ENCODE measurements around the gene IGF2BP3. TPM values are rescaled to one million over a fixed set of nuclear protein-coding genes. Genes with fewer than 3 reads are reported as not detected.
"Not testable (repeated sequence)": the region's sequence is repeated elsewhere in the genome, so short reads cannot be mapped to it uniquely, and the experiment has no call there.

The IGF2BP3 gene
- total RNA-seq, 2 experiments from 2014 or later, result 41.1 to 94.3 TPM

GRCh38 chr7:23418046-23418445 is 52.2 kb downstream of the IGF2BP3 start:
- CTCF ChIA-PET (ENCODE audit: unreplicated experiment), result no interaction called here
- no peak for TF ChIP-seq CTCF (conservative IDR thresholded peaks at IDR 0.05; ENCODE audit: low read length)
- no peak for TF ChIP-seq EZH2phosphoT487 (IDR thresholded peaks at IDR 0.05; ENCODE audit: borderline replicate concordance, low read depth, low read length)

GRCh38 chr7:23415198-23415597 is 55.1 kb downstream of the IGF2BP3 start:
- POLR2A ChIA-PET, result interaction anchor here (0.7 kb wide), 1 partner anchor 14 kb away, joined by 3 read pairs; no protein-coding TSS in a partner anchor
- H3K36me3 ChIP-seq (ENCODE audit: insufficient read depth, low read length), result peaks cover 52% of the 10 kb centered on the region
- H2AFZ ChIP-seq (ENCODE audit: low read length), result no peak overlapping the region
- no peak overlapping the region for H3K4me2 ChIP-seq (ENCODE audit: low read length)
- H3K27ac ChIP-seq (ENCODE audit: low read depth, low read length, poor library complexity, severe bottlenecking), result no peak overlapping the region
- CTCF ChIA-PET (ENCODE audit: unreplicated experiment), result no interaction called here
- H3K9me2 ChIP-seq (ENCODE audit: insufficient read depth, low read length), result no peaks in the 10 kb centered on the region
- TF ChIP-seq CTCF (conservative IDR thresholded peaks at IDR 0.05; ENCODE audit: low read length), result no peak
- no peak for TF ChIP-seq EZH2phosphoT487 (IDR thresholded peaks at IDR 0.05; ENCODE audit: borderline replicate concordance, low read depth, low read length)
- H3K9me3 ChIP-seq (ENCODE audit: low read length), result no peaks in the 10 kb centered on the region
- H3K4me1 ChIP-seq (ENCODE audit: insufficient read depth, low read length, poor library complexity, severe bottlenecking), result peaks cover 16% of the 10 kb centered on the region
- H3K79me2 ChIP-seq (ENCODE audit: insufficient read depth, low read depth, low read length), result peaks cover 14% of the 10 kb centered on the region; the same call in 1 of the 2 replicates
- no peak for DNase-seq (ENCODE audit: low spot score)
- no TSS peak for BruUV-seq (replicated peaks)
- no peak overlapping the region for H3K4me3 ChIP-seq (ENCODE audit: low read depth, low read length, poor library complexity, severe bottlenecking)
- no peaks in the 10 kb centered on the region for H4K20me1 ChIP-seq (ENCODE audit: insufficient read depth, low read length)
- intact Hi-C loops (cut with micrococcal nuclease; ENCODE audit: unreplicated experiment), result no loop called here

More at GRCh38 chr7:23418046-23418445, 52.2 kb downstream of the IGF2BP3 start:
- Histone ChIP-seq H3K4me2 (ENCODE audit: low read length) (no peak overlapping the region), H3K9me2 (ENCODE audit: insufficient read depth, low read length) (no peaks in the 10 kb centered on the region), H3K79me2 (ENCODE audit: insufficient read depth, low read depth, low read length) (peaks cover 19% of the 10 kb centered on the region; the same call in 1 of the 2 replicates), H3K4me3 (ENCODE audit: low read depth, low read length, poor library complexity, severe bottlenecking) (no peak overlapping the region), H2AFZ (ENCODE audit: low read length) (no peak overlapping the region), H3K9me3 (ENCODE audit: low read length) (no peaks in the 10 kb centered on the region), H3K36me3 (ENCODE audit: insufficient read depth, low read length) (peaks cover 36% of the 10 kb centered on the region), H3K4me1 (ENCODE audit: insufficient read depth, low read length, poor library complexity, severe bottlenecking) (peaks cover 14% of the 10 kb centered on the region), H3K27ac (ENCODE audit: low read depth, low read length, poor library complexity, severe bottlenecking) (no peak overlapping the region), H4K20me1 (ENCODE audit: insufficient read depth, low read length) (no peaks in the 10 kb centered on the region)
- no peak for DNase-seq (ENCODE audit: low spot score)
- POLR2A ChIA-PET, result interaction anchor here (0.8 to 1.1 kb wide), 2 partner anchors 11 to 60 kb away, joined by 3 to 4 read pairs; no protein-coding TSS in a partner anchor
- no TSS peak for BruUV-seq (replicated peaks)
- intact Hi-C loops (cut with micrococcal nuclease; ENCODE audit: unreplicated experiment), result no loop called here

GRCh38 chr7:23410446-23411183 is 59.7 kb downstream of the IGF2BP3 start:
- ChIA-PET CTCF (ENCODE audit: unreplicated experiment) (no interaction called here), POLR2A (interaction anchor here (0.6 to 2.0 kb wide), 8 partner anchors 8 to 98 kb away, joined by 3 to 6 read pairs (median 3); no protein-coding TSS in a partner anchor)
- H3K4me2 ChIP-seq (ENCODE audit: low read length), result peak overlapping the region; percentile 26; the same call in 1 of the 2 replicates
- no peaks in the 10 kb centered on the region for H3K9me2 ChIP-seq (ENCODE audit: insufficient read depth, low read length)
- no TSS peak for BruUV-seq (replicated peaks)
- no peaks in the 10 kb centered on the region for H3K79me2 ChIP-seq (ENCODE audit: insufficient read depth, low read depth, low read length)
- H4K20me1 ChIP-seq (ENCODE audit: insufficient read depth, low read length), result no peaks in the 10 kb centered on the region
- peaks cover 12% of the 10 kb centered on the region for H3K4me1 ChIP-seq (ENCODE audit: insufficient read depth, low read length, poor library complexity, severe bottlenecking)
- DNase-seq (ENCODE audit: low spot score), result peak; percentile 12
- H3K36me3 ChIP-seq (ENCODE audit: insufficient read depth, low read length), result peaks cover 82% of the 10 kb centered on the region
- peak overlapping the region; percentile 23 for H3K27ac ChIP-seq (ENCODE audit: low read depth, low read length, poor library complexity, severe bottlenecking)
- H2AFZ ChIP-seq (ENCODE audit: low read length), result no peak overlapping the region
- TF ChIP-seq CTCF (conservative IDR thresholded peaks at IDR 0.05; ENCODE audit: low read length) (no peak), EZH2phosphoT487 (IDR thresholded peaks at IDR 0.05; ENCODE audit: borderline replicate concordance, low read depth, low read length) (no peak)
- peaks cover 10% of the 10 kb centered on the region; the same call in 1 of the 2 replicates for H3K9me3 ChIP-seq (ENCODE audit: low read length)
- intact Hi-C loops (cut with micrococcal nuclease; ENCODE audit: unreplicated experiment), result no loop called here
- H3K4me3 ChIP-seq (ENCODE audit: low read depth, low read length, poor library complexity, severe bottlenecking), result no peak overlapping the region

- CTCF ChIA-PET (ENCODE audit: unreplicated experiment); H3K9me2 ChIP-seq (ENCODE audit: insufficient read depth, low read length); BruUV-seq (replicated peaks); DNase-seq (ENCODE audit: low spot score); intact Hi-C loops (cut with micrococcal nuclease; ENCODE audit: unreplicated experiment); H4K20me1 ChIP-seq (ENCODE audit: insufficient read depth, low read length); H2AFZ ChIP-seq (ENCODE audit: low read length); H3K4me2 ChIP-seq (ENCODE audit: low read length); H3K4me3 ChIP-seq (ENCODE audit: low read depth, low read length, poor library complexity, severe bottlenecking); H3K27ac ChIP-seq (ENCODE audit: low read depth, low read length, poor library complexity, severe bottlenecking); H3K79me2 ChIP-seq (ENCODE audit: insufficient read depth, low read depth, low read length): not testable (repeated sequence)
- Histone ChIP-seq H3K9me3 (ENCODE audit: low read length) (peaks cover 10% of the 10 kb centered on the region; the same call in 1 of the 2 replicates), H3K36me3 (ENCODE audit: insufficient read depth, low read length) (peaks cover 76% of the 10 kb centered on the region), H3K4me1 (ENCODE audit: insufficient read depth, low read length, poor library complexity, severe bottlenecking) (peaks cover 12% of the 10 kb centered on the region)
- POLR2A ChIA-PET, result interaction anchor here (0.6 to 1.2 kb wide), 10 partner anchors 14 to 1307 kb away, joined by 3 to 8 read pairs (median 4); no protein-coding TSS in a partner anchor
These were observed 63.7 kb downstream of the IGF2BP3 start for GRCh38 chr7:23406564-23406963.
